Erythroblast (primary cell): Measurements from ENCODE around the gene ATP8B3.

Source experiments
- GATA1 ChIP-seq: IDR thresholded peaks from 2 replicates; pipeline ENCODE4 v1.6.1; 2011; ENCODE audit warnings: low read depth, mild to moderate bottlenecking, control low read depth, low read length, moderate library complexity
- POLR2A ChIP-seq: IDR thresholded peaks from 2 replicates; pipeline ENCODE4 v1.6.1; 2011; ENCODE audit warnings: mild to moderate bottlenecking, low read length

GRCh38 chr19:1746401-1747284, 65.4 kb downstream of the ATP8B3 start:
- no peak for TF ChIP-seq POLR2A
- no peak for TF ChIP-seq GATA1
